HepG2 (cell line): ENCODE data around the gene NCR3LG1. TPM values are rescaled to one million over a fixed set of nuclear protein-coding genes. Genes with fewer than 3 reads are reported as not detected.

Experiments
- CBX5 ChIP-seq: sonication (generic); formaldehyde crosslinking; IDR thresholded peaks from 2 replicates; pipeline ENCODE4 v1.4.0; 2020; ENCODE audit warnings: missing genetic modification reagents, borderline replicate concordance
- CHCHD3 ChIP-seq: sonication (generic); formaldehyde crosslinking; IDR thresholded peaks from 2 replicates; pipeline ENCODE4 v1.8.0; 2022; ENCODE audit warnings: mild to moderate bottlenecking, missing genetic modification reagents, moderate library complexity
- FOXK2 ChIP-seq: fragments of 450-650 bp; IDR thresholded peaks from 2 replicates; pipeline ENCODE4 v1.6.1; 2016
- JUNB ChIP-seq: sonication (generic); formaldehyde crosslinking; IDR thresholded peaks from 2 replicates; pipeline ENCODE4 v1.8.0; 2022; ENCODE audit warnings: missing genetic modification reagents, mild to moderate bottlenecking, borderline replicate concordance
- NR2F6 ChIP-seq, 2 experiments: IDR thresholded peaks; 2 replicates each; pipeline ENCODE4 v1.6.1; 2016; ENCODE audit warnings: antibody characterized with exemption in 1 of 2, mild to moderate bottlenecking in 1 of 2
- RARA ChIP-seq: IDR thresholded peaks from 2 replicates; pipeline ENCODE4 v1.6.1; 2016; ENCODE audit warnings: missing genetic modification reagents, missing compliant biosample characterization
- SAP130 ChIP-seq: IDR thresholded peaks from 2 replicates; pipeline ENCODE4 v1.6.1; 2016; ENCODE audit warnings: low read depth
- SMAD9 ChIP-seq: sonication (generic); formaldehyde crosslinking; IDR thresholded peaks from 2 replicates; pipeline ENCODE4 v1.5.1; 2020; ENCODE audit warnings: mild to moderate bottlenecking, missing genetic modification reagents
- WIZ ChIP-seq: sonication (generic); formaldehyde crosslinking; IDR thresholded peaks from 2 replicates; pipeline ENCODE4 v1.5.1; 2020; ENCODE audit warnings: mild to moderate bottlenecking, missing genetic modification reagents
- ZMYM4 ChIP-seq: sonication (generic); formaldehyde crosslinking; IDR thresholded peaks from 2 replicates; pipeline ENCODE4 v1.8.1; 2023; ENCODE audit warnings: mild to moderate bottlenecking, missing genetic modification reagents
- ZNF143 ChIP-seq: sonication (generic); formaldehyde crosslinking; IDR thresholded peaks from 2 replicates; pipeline ENCODE4 v1.4.0; 2020; ENCODE audit warnings: missing genetic modification reagents
- ZNF552 ChIP-seq: sonication (generic); formaldehyde crosslinking; IDR thresholded peaks from 2 replicates; pipeline ENCODE4 v1.9.0; 2022; ENCODE audit warnings: missing genetic modification reagents, mild to moderate bottlenecking, borderline replicate concordance
- ZNF562 ChIP-seq: sonication (generic); formaldehyde crosslinking; IDR thresholded peaks from 2 replicates; pipeline ENCODE4 v1.8.0; 2022; ENCODE audit warnings: missing genetic modification reagents, borderline replicate concordance
- ZNF574 ChIP-seq: sonication (generic); formaldehyde crosslinking; IDR thresholded peaks from 2 replicates; pipeline ENCODE4 v1.4.0; 2020; ENCODE audit warnings: missing genetic modification reagents
- ZNF615 ChIP-seq: sonication (generic); formaldehyde crosslinking; IDR thresholded peaks from 2 replicates; pipeline ENCODE4 v1.5.0; 2020; ENCODE audit warnings: mild to moderate bottlenecking, missing genetic modification reagents, borderline replicate concordance
- ZNF629 ChIP-seq: sonication (generic); formaldehyde crosslinking; conservative IDR thresholded peaks from 2 replicates; pipeline ENCODE4 v1.5.0; 2020; ENCODE audit warnings: missing genetic modification reagents
- ZNF687 ChIP-seq: sonication (generic); formaldehyde crosslinking; IDR thresholded peaks from 2 replicates; pipeline ENCODE4 v1.5.1; 2020; ENCODE audit warnings: mild to moderate bottlenecking, missing genetic modification reagents, moderate library complexity
- ZNF891 ChIP-seq: sonication (generic); formaldehyde crosslinking; IDR thresholded peaks from 2 replicates; pipeline ENCODE4 v1.5.0; 2020; ENCODE audit warnings: mild to moderate bottlenecking, missing genetic modification reagents
- ZSCAN9 ChIP-seq: IDR thresholded peaks from 2 replicates; pipeline ENCODE4 v1.6.1; 2016; ENCODE audit warnings: borderline replicate concordance
- polyA plus RNA-seq, 8 experiments: library from polyadenylated mRNA; depleted of rRNA in 3 of 8; stranded (reverse) in 7 of 8; unstranded in 1 of 8; fragments of >200 nt; fragmentation: Illumina TruSeq in 4 of 8; extraction: Trizol in 4 of 8; gene quantifications; 2 replicates each; pipeline versions ENCODE4 v1.2.1 to v1.2.3, GENCODE V29; 2011 to 2016; ENCODE audit warnings: low read depth in 4 of 8, missing spikeins in 1 of 8, mixed read lengths in 1 of 8; ENCODE audit not compliant: insufficient read depth in 1 of 8
- total RNA-seq, 5 experiments: library from RNA; depleted of rRNA; stranded (reverse); fragments of >200 nt; fragmentation: Illumina TruSeq; extraction: Trizol; gene quantifications; 2 replicates each; pipeline ENCODE4 v1.2.3, GENCODE V29; 2016; ENCODE audit warnings: low read depth in 1 of 5
- TF ChIP-seq, protein P1 (sequence below): sonication (generic); formaldehyde crosslinking; IDR thresholded peaks from 2 replicates; pipeline ENCODE4 v1.4.0; 2020; ENCODE audit warnings: mild to moderate bottlenecking, missing genetic modification reagents
- TF ChIP-seq, protein P2 (sequence below): sonication (generic); formaldehyde crosslinking; IDR thresholded peaks from 2 replicates; pipeline ENCODE4 v1.5.0; 2020; ENCODE audit warnings: mild to moderate bottlenecking, missing genetic modification reagents

NCR3LG1 gene
- total and polyA plus RNA-seq, 2 of the 13 experiments (the other 11 are each of a cell fraction or from before 2014, with no cell fraction given) = 16.1 to 25.1 TPM

- TF ChIP-seq ZNF552 (CRISPR knock-in tag) = no peak
- no peak for TF ChIP-seq SMAD9
- 0 out of 2 replicates have a peak, but pooled peaks have one; percentile 6 for TF ChIP-seq ZNF629 (CRISPR knock-in tag)
- TF ChIP-seq ZNF562 (CRISPR knock-in tag) = no peak
- TF ChIP-seq ZNF143 (CRISPR knock-in tag) = no peak
- TF ChIP-seq NR2F6 (IDR thresholded peaks at IDR 0.05) = no peak
- TF ChIP-seq NR2F6 (CRISPR knock-in tag; IDR thresholded peaks at IDR 0.05) = peak; percentile 13; the same call in 1 of the 2 replicates
- TF ChIP-seq, protein P1, sequence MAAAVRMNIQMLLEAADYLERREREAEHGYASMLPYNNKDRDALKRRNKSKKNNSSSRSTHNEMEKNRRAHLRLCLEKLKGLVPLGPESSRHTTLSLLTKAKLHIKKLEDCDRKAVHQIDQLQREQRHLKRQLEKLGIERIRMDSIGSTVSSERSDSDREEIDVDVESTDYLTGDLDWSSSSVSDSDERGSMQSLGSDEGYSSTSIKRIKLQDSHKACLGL (CRISPR knock-in tag) = 0 out of 2 replicates have a peak, but pooled peaks have one; percentile 25
- 0 out of 2 replicates have a peak, but pooled peaks have one; percentile 28 for TF ChIP-seq JUNB (CRISPR knock-in tag)
- TF ChIP-seq ZSCAN9 (CRISPR knock-in tag) = peak; percentile 50; the same call in 1 of the 2 replicates
- TF ChIP-seq ZNF687 (CRISPR knock-in tag) = peak; percentile 84
- no peak for TF ChIP-seq CHCHD3
- TF ChIP-seq, protein P2, sequence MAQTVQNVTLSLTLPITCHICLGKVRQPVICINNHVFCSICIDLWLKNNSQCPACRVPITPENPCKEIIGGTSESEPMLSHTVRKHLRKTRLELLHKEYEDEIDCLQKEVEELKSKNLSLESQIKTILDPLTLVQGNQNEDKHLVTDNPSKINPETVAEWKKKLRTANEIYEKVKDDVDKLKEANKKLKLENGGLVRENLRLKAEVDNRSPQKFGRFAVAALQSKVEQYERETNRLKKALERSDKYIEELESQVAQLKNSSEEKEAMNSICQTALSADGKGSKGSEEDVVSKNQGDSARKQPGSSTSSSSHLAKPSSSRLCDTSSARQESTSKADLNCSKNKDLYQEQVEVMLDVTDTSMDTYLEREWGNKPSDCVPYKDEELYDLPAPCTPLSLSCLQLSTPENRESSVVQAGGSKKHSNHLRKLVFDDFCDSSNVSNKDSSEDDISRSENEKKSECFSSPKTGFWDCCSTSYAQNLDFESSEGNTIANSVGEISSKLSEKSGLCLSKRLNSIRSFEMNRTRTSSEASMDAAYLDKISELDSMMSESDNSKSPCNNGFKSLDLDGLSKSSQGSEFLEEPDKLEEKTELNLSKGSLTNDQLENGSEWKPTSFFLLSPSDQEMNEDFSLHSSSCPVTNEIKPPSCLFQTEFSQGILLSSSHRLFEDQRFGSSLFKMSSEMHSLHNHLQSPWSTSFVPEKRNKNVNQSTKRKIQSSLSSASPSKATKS (CRISPR knock-in tag) = no peak
- no peak for TF ChIP-seq ZNF891
- 0 out of 2 replicates have a peak, but pooled peaks have one; percentile 17 for TF ChIP-seq ZNF574
- TF ChIP-seq CBX5 = no peak
- no peak for TF ChIP-seq WIZ (CRISPR knock-in tag)
- peak; percentile 71 for TF ChIP-seq SAP130
- TF ChIP-seq RARA = peak; percentile 37; the same call in 1 of the 2 replicates
- TF ChIP-seq FOXK2 = no peak
- TF ChIP-seq ZNF615 (CRISPR knock-in tag) = no peak
- no peak for TF ChIP-seq ZMYM4 (CRISPR knock-in tag)
These were observed 72.1 kb downstream of the NCR3LG1 start (continued) for GRCh38 chr11:17423533-17424310.
